GM18526 (cell line): ENCODE results near the gene OR52I1.

ENCODE experiments used
- POLR2A ChIP-seq: IDR thresholded peaks from 3 replicates; pipeline ENCODE4 v1.6.1; 2011; ENCODE audit not compliant: insufficient read length; ENCODE audit errors: extremely low read depth

The OR52I1 gene

GRCh38 chr11:4642043-4642442, 48.2 kb downstream of the OR52I1 start:
- TF ChIP-seq POLR2A: no peak

GRCh38 chr11:4643076-4643475, 49.2 kb downstream of the OR52I1 start:
- TF ChIP-seq POLR2A: no peak

DNA sequence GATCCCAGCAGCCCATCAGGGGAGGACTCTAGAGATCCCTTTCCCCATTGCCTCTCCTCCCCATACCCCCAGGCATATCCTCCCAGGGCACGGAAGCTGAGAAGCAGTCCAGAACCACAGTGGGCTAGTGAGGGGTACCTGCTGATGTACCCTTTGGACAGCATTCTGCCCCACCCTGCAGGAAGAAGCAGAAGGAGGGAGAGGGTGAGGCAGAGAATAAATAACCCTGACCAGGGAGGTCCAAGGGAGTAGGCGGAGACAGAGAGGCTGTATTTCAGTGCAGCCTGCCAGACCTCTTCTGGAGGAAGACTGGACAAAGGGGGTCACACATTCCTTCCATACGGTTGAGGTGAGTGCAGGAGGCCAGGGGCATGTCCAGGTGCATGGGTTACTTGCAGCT, 49.8 kb downstream of the OR52I1 start, which contains the start of gene OR51E1:
Gene OR51E1, plus strand, starts transcription at position 301 of the 400 bp plus-strand sequence. CDS start 8,545 bp downstream, outside the sequence.
- no peak for TF ChIP-seq POLR2A

- TF ChIP-seq POLR2A: no peak
Observed at GRCh38 chr11:4644233-4644632, 50.4 kb downstream of the OR52I1 start.
